ENCODE measurements around the gene RGS10. TPM values are rescaled to one million over a fixed set of nuclear protein-coding genes. Genes with fewer than 3 reads are reported as not detected.

The RGS10 gene
- polyA plus RNA-seq, 1 experiment = 219 TPM

GRCh38 chr10:119526621-119527592, 15.6 kb downstream of the RGS10 start:
- ChIA-PET CTCF (interaction anchor here (1.1 to 2.9 kb wide), 2 partner anchors 16 to 328 kb away, joined by 7 to 17 read pairs; partner anchors contain the start of gene RGS10), POLR2A (interaction anchor here (0.9 to 1.6 kb wide), 2 partner anchors 14 to 16 kb away, joined by 3 to 8 read pairs; partner anchors contain the start of gene RGS10)
- peak; percentile 17; the same call in 1 of the 2 replicates for TF ChIP-seq CTCF (IDR thresholded peaks at IDR 0.05; ENCODE audit: low read depth, low read length)
- DNase-seq (ENCODE audit: low read depth, low spot score) = no peak
- peak overlapping the region; percentile 66 for H3K27ac ChIP-seq (ENCODE audit: low read depth, low read length)
- no peaks in the 10 kb centered on the region for H3K9me3 ChIP-seq (ENCODE audit: control insufficient read depth, insufficient read depth, low read length)
- no peaks in the 10 kb centered on the region for H3K27me3 ChIP-seq (ENCODE audit: control insufficient read depth, insufficient read depth, low read length)
- H3K4me3 ChIP-seq (ENCODE audit: low read depth, low read length) = no peak overlapping the region

GRCh38 chr10:119526149-119526548, 16.4 kb downstream of the RGS10 start:
- Histone ChIP-seq H3K27me3 (ENCODE audit: control insufficient read depth, insufficient read depth, low read length) (no peaks in the 10 kb centered on the region), H3K4me3 (ENCODE audit: low read depth, low read length) (no peak overlapping the region), H3K27ac (ENCODE audit: low read depth, low read length) (peak overlapping the region; percentile 66), H3K9me3 (ENCODE audit: control insufficient read depth, insufficient read depth, low read length) (no peaks in the 10 kb centered on the region)
- ChIA-PET CTCF (interaction anchor here (0.6 to 2.9 kb wide), 5 partner anchors 14 to 327 kb away, joined by 3 to 17 read pairs (median 5); partner anchors contain the start of gene RGS10), POLR2A (interaction anchor here (0.7 to 1.6 kb wide), 3 partner anchors 15 to 131 kb away, joined by 3 to 8 read pairs (median 3); partner anchors contain the start of gene RGS10)
- no peak for DNase-seq (ENCODE audit: low read depth, low spot score)
- TF ChIP-seq CTCF (IDR thresholded peaks at IDR 0.05; ENCODE audit: low read depth, low read length) = no peak

GRCh38 chr10:119525116-119525515, 17.4 kb downstream of the RGS10 start:
- no peak for TF ChIP-seq CTCF (IDR thresholded peaks at IDR 0.05; ENCODE audit: low read depth, low read length)
- ChIA-PET CTCF (interaction anchor here (0.5 to 2.9 kb wide), 3 partner anchors 19 to 365 kb away, joined by 4 to 17 read pairs (median 6); no protein-coding TSS in a partner anchor), POLR2A (no interaction called here)

GRCh38 chr10:119524720-119525070, 17.8 kb downstream of the RGS10 start:
- Histone ChIP-seq H3K9me3 (ENCODE audit: control insufficient read depth, insufficient read depth, low read length) (no peaks in the 10 kb centered on the region), H3K4me3 (ENCODE audit: low read depth, low read length) (no peak overlapping the region), H3K27ac (ENCODE audit: low read depth, low read length) (no peak overlapping the region), H3K27me3 (ENCODE audit: control insufficient read depth, insufficient read depth, low read length) (no peaks in the 10 kb centered on the region)
- no peak for DNase-seq (ENCODE audit: low read depth, low spot score)
- no peak for TF ChIP-seq CTCF (IDR thresholded peaks at IDR 0.05; ENCODE audit: low read depth, low read length)
- POLR2A ChIA-PET = interaction anchor here (1.1 kb wide), 1 partner anchor 17 kb away, joined by 4 read pairs; the partner anchor contains the start of gene RGS10
- CTCF ChIA-PET = interaction anchor here (0.6 to 2.9 kb wide), 3 partner anchors 19 to 325 kb away, joined by 3 to 17 read pairs (median 6); no protein-coding TSS in a partner anchor

More at GRCh38 chr10:119525116-119525515, 17.4 kb downstream of the RGS10 start:
- H3K9me3 ChIP-seq (ENCODE audit: control insufficient read depth, insufficient read depth, low read length) = no peaks in the 10 kb centered on the region
- H3K27me3 ChIP-seq (ENCODE audit: control insufficient read depth, insufficient read depth, low read length) = no peaks in the 10 kb centered on the region
- H3K27ac ChIP-seq (ENCODE audit: low read depth, low read length) = no peak overlapping the region
- no peak for DNase-seq (ENCODE audit: low read depth, low spot score)
- no peak overlapping the region for H3K4me3 ChIP-seq (ENCODE audit: low read depth, low read length)
